MG63 (cell line): ENCODE measurements around the gene CIART. TPM values are rescaled to one million over a fixed set of nuclear protein-coding genes. Genes with fewer than 3 reads are reported as not detected.
"Not testable (repeated sequence)": the region's sequence is repeated elsewhere in the genome, so short reads cannot be mapped to it uniquely, and the experiment has no call there.

Experiments used
- DNase-seq: peaks from one replicate; pipeline ENCODE4 v3.0.0-alpha.2; 2020
- H3K27me3 ChIP-seq: fragments of 250-450 bp; sonication (Bioruptor Pico); 2 replicates; pipeline ENCODE4 v1.5.1; 2020; ENCODE audit warnings: mild to moderate bottlenecking, moderate library complexity
- H3K36me3 ChIP-seq: fragments of 250-450 bp; sonication (Bioruptor Pico); 2 replicates; pipeline ENCODE4 v1.5.1; 2020; ENCODE audit warnings: mild to moderate bottlenecking, moderate library complexity
- H3K4me3 ChIP-seq: fragments of 250-450 bp; sonication (Bioruptor Pico); 2 replicates; pipeline ENCODE4 v1.5.1; 2020; ENCODE audit warnings: mild to moderate bottlenecking, moderate library complexity
- H3K9me3 ChIP-seq: fragments of 250-450 bp; sonication (Bioruptor Pico); 2 replicates; pipeline ENCODE4 v1.5.1; 2020; ENCODE audit warnings: mild to moderate bottlenecking, moderate library complexity
- total RNA-seq: library from RNA; depleted of rRNA; stranded (reverse); fragments of >200 nt; shearing (Covaris generic); gene quantifications from 2 replicates; pipeline ENCODE4 v1.2.3, GENCODE V29; 2014; ENCODE audit warnings: low replicate concordance; rRNA removed

The CIART gene
- total RNA-seq: not detected in 2 replicates

- Histone ChIP-seq H3K9me3 (no peaks in the 10 kb centered on the region), H3K27me3 (no peaks in the 10 kb centered on the region), H3K36me3 (no peaks in the 10 kb centered on the region), H3K4me3 (peak within 1 kb of the TSS; percentile 19)
- DNase-seq: peak; percentile 50
Measured at GRCh38 chr1:150281758-150282557, at the start of gene CIART. Gene CIART (plus strand): TSS chr1:150282554. CDS start chr1:150283268, 714 bp downstream.

GRCh38 chr1:150232921-150233320, 49.4 kb upstream of the CIART start:
- H3K36me3 ChIP-seq: peaks cover 31% of the 10 kb centered on the region
- H3K4me3 ChIP-seq, DNase-seq, H3K27me3 ChIP-seq, H3K9me3 ChIP-seq: not testable (repeated sequence)

GRCh38 chr1:150233359-150234308, 48.7 kb upstream of the CIART start:
- H3K9me3 ChIP-seq: no peaks in the 10 kb centered on the region
- peak; percentile 10 for DNase-seq
- H3K36me3 ChIP-seq: peaks cover 24% of the 10 kb centered on the region
- H3K27me3 ChIP-seq: no peaks in the 10 kb centered on the region
- peak overlapping the region; percentile 69 for H3K4me3 ChIP-seq

DNA sequence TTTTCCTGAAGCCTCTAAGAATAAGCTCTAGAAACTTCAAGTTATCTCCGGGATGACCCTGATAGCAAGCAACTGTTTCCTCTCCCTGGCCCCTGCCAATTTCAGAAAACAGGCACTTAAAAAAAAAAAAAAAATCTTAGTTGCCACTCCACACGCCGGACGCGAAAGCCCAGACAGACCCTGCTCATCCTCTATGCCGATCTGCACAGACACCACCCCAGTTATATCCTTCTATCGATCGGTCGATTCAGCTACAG, 48.1 kb upstream of the CIART start:
- Histone ChIP-seq H3K9me3 (no peaks in the 10 kb centered on the region), H3K4me3 (peak overlapping the region; percentile 69), H3K27me3 (no peaks in the 10 kb centered on the region), H3K36me3 (peaks cover 21% of the 10 kb centered on the region)
- DNase-seq: no peak

- Histone ChIP-seq H3K27me3 (no peaks in the 10 kb centered on the region), H3K4me3 (peak overlapping the region; percentile 69), H3K9me3 (no peaks in the 10 kb centered on the region), H3K36me3 (peaks cover 16% of the 10 kb centered on the region)
- DNase-seq: peak; percentile 86
Measured at GRCh38 chr1:150234566-150235293, 47.6 kb upstream of the CIART start.

GRCh38 chr1:150235294-150235851, 47.0 kb upstream of the CIART start:
- Histone ChIP-seq H3K4me3 (peak overlapping the region; percentile 69), H3K27me3 (no peaks in the 10 kb centered on the region), H3K9me3 (no peaks in the 10 kb centered on the region), H3K36me3 (peaks cover 12% of the 10 kb centered on the region)
- peak; percentile 31 for DNase-seq

GRCh38 chr1:150235852-150236613, 46.3 kb upstream of the CIART start, which contains the start of gene ANP32E:
Gene ANP32E (minus strand): TSS chr1:150236112. CDS start chr1:150235786, 326 bp downstream.
- peaks cover 8% of the 10 kb centered on the region for H3K36me3 ChIP-seq
- no peaks in the 10 kb centered on the region for H3K9me3 ChIP-seq
- peak; percentile 98 for DNase-seq
- H3K27me3 ChIP-seq: no peaks in the 10 kb centered on the region
- peak within 1 kb of the TSS; percentile 69 for H3K4me3 ChIP-seq

- Histone ChIP-seq H3K4me3 (peak overlapping the region; percentile 69), H3K36me3 (peaks cover 2% of the 10 kb centered on the region), H3K9me3 (no peaks in the 10 kb centered on the region), H3K27me3 (no peaks in the 10 kb centered on the region)
- DNase-seq: no peak
Measured at GRCh38 chr1:150236614-150237100, 45.7 kb upstream of the CIART start.

- not testable (repeated sequence) for H3K36me3 ChIP-seq, H3K4me3 ChIP-seq, H3K9me3 ChIP-seq, H3K27me3 ChIP-seq, DNase-seq
Measured at GRCh38 chr1:150237176-150237575, 45.2 kb upstream of the CIART start.

GRCh38 chr1:150237746-150238145, 44.6 kb upstream of the CIART start:
- H3K27me3 ChIP-seq: no peaks in the 10 kb centered on the region
- H3K4me3 ChIP-seq: no peak overlapping the region
- no peaks in the 10 kb centered on the region for H3K9me3 ChIP-seq
- H3K36me3 ChIP-seq: no peaks in the 10 kb centered on the region
- no peak for DNase-seq

GRCh38 chr1:150243003-150243402, 39.4 kb upstream of the CIART start:
- no peaks in the 10 kb centered on the region for H3K9me3 ChIP-seq

DNA sequence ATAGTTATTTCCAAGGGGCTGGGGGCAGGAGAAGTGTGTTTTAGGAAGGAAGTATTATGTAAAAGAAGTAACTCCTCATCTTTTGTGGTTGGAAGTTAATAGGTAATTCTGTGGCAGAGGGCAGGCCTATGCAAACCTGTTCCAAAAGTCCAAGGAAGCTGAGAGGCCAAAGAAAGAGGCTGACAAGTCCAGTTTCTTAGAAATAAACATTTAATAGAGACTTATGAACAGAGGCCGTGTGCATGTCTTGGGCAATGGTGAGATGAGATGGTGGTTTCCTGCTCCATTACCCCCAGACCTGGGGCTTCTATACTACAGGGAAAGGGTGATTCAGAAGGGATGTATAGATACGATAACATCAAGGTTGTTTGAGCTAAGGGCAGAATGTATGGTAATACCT, 32.4 kb upstream of the CIART start:
- no peak for DNase-seq
- H3K9me3 ChIP-seq: no peaks in the 10 kb centered on the region
- no peaks in the 10 kb centered on the region for H3K36me3 ChIP-seq
- H3K27me3 ChIP-seq: peaks cover 5% of the 10 kb centered on the region
- H3K4me3 ChIP-seq: no peak overlapping the region

More at GRCh38 chr1:150243003-150243402, 39.4 kb upstream of the CIART start:
- H3K36me3 ChIP-seq: no peaks in the 10 kb centered on the region
- no peak for DNase-seq
- H3K27me3 ChIP-seq: peaks cover 5% of the 10 kb centered on the region; the same call in 1 of the 2 replicates
- no peak overlapping the region for H3K4me3 ChIP-seq

DNA sequence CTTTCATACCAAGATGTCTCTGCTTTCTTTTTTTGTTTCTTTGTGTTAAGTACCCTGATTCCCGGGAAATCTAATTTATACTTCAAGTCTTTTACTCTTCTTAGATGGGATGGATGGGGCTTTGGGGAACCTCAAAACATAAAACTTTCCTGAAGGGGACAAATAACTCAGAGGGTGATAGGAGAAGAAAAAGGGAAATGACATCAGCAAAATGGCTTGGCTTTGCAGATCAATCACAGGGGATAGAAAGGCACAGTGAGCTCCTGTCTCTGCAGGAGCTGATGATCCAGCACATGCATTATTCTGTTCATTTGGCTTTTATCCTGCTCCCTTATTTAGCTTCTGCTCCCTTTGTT, 26.2 kb upstream of the CIART start:
- Histone ChIP-seq H3K9me3 (no peaks in the 10 kb centered on the region), H3K27me3 (no peaks in the 10 kb centered on the region; the same call in none of the 2 replicates), H3K4me3 (no peak overlapping the region), H3K36me3 (no peaks in the 10 kb centered on the region)
- DNase-seq: no peak

- Histone ChIP-seq H3K4me3 (no peak overlapping the region), H3K27me3 (no peaks in the 10 kb centered on the region; the same call in none of the 2 replicates), H3K9me3 (no peaks in the 10 kb centered on the region), H3K36me3 (no peaks in the 10 kb centered on the region)
- DNase-seq: no peak
Measured at GRCh38 chr1:150256554-150257341, 25.6 kb upstream of the CIART start.
